ENCODE results near the gene TRIM67.
"Not testable (repeated sequence)": the region's sequence is repeated elsewhere in the genome, so short reads cannot be mapped to it uniquely, and the experiment has no call there.

Gene TRIM67

DNA sequence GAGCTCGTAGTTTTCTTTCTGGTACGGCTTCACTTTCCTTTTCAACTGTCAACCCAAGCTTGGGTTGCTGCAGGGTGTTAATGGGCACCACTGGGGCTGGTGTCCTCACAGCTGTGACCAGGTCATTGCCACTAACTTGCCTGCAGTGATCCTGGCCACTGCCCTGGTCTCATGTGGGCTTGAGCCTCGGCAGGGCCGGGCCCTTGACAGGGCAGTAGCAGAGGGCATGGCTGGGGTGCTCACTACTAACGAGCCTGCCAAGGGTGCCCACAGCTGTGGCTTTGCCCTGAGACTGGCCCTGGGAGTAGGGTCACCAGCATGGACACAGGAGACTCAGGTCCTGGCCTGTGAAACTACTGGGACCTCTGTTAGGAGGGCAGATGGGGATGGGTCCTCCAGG is 47.7 kb downstream of the TRIM67 start:
- no peak for DNase-seq

DNA sequence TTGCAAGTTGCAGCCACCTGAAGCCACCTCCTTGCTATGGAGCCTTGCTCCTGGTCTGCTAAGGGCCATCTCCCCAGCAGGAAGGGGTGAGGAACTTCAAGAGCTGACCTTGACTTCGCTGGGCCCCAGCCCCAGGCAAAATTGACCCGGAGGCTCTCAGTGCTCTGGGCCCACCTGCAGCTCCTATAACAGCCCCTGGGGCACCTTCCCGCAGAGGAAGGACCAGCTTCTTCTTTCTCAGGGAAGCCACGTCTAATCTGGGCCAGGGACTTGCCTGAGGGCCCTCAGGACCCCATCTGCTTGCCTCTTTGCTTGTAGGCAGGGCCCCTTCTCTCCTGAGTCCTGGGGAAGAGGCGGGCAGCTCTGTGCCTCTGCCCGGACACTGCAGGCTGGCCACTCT is 48.3 kb downstream of the TRIM67 start:
- no peak for DNase-seq

GRCh38 chr1:231211005-231211857 is 49.4 kb downstream of the TRIM67 start:
- peak; percentile 59 to 72 for DNase-seq

DNA sequence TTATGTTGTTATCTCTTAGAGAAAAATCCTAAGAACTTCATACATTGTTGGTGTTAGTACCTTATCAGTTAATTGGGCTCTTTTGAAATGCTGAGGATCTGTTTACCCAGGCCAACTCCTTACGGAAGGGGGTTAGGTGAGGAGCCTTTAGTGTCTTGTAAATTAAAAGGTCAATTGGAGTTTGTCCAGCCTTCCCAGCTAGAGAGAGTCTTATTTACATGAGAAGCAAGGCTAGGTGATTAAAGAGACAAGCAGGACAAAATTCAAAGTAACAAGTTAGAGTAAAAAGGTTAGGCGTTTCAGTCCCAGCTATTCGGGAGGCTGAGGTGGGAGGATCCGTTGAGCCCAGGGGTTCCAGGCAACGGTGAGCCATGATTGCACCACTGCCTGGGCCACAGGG is 50.4 kb downstream of the TRIM67 start:
- not testable (repeated sequence) for DNase-seq

GRCh38 chr1:231213831-231214573 is 52.1 kb downstream of the TRIM67 start:
- DNase-seq = no peak

DNA sequence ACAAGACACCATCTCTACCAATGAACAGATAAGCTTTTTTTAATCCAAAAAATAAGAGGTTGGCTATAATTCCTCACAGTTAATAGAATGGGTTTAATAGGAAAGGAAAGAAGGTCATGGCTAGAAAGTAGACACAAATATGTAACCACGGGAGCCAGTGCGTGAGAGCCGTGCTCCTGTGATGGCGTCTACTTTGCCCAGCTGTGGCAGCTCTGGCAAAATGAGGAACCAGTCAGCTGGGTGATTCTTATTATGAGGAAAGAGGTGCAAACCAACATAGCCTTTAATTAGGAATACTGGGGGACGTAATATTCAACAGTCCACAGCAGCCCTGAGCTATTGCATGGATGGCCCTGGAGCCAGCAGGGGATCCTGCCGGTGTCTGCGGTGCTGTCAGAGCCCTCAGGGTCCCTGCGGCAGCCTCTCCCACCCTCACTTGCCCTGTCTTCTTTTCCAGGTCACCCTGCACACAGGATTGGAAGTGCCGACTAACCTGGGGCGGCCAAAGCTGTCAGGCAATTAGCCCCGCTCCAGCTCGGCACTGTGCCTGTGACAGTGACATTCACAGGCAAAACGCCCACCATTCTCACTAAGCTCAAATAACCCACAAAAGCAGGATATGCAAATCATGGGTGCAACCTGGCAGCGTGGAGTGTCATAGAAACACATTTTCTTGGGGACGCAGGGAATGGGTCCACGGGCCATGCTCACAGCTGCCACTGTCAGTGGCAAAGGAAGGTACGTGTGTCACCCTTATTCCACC is 53.2 kb downstream of the TRIM67 start:
- DNase-seq = no peak

GRCh38 chr1:231215681-231216385 is 54.0 kb downstream of the TRIM67 start:
- no peak for DNase-seq

DNA sequence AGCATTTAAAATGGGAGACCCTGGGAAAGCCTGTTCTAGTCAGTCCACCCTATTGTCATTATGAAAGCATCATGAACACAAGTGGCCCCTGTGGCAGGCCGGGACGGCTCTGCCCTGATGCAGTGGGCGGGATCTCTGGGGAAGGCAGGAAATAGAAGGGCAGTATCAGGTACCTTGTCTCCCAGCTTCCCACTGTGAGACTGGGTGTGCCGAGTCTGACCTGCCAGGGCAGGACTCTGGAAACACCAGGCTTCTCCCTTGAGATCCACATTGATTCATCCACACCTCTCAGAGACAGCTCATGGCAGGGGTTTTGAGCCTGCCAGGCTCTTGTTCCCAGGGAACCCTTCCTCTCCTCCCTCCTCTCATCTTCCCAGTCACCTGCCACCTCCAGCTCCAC is 54.6 kb downstream of the TRIM67 start:
- DNase-seq = no peak

DNA sequence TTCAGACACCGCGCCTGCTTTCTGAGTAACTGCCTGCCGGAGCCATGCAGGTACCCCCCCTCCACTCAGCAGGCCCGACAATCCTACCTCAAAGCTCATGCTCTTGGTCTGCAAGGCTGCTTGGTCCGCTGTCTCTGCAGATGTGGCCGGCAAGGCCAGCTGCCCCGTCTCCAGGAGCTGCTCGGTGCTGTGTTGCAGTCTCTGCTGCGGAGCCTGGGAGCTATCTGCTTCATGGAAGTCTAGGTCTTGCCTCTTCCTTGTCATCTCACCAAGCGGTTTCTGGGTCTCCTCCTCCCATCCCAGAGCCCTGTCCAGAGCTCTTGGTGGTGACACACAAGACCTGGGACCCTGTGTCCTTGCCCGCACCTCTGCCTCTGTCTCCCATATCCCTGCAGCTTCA is 55.2 kb downstream of the TRIM67 start:
- no peak for DNase-seq

DNA sequence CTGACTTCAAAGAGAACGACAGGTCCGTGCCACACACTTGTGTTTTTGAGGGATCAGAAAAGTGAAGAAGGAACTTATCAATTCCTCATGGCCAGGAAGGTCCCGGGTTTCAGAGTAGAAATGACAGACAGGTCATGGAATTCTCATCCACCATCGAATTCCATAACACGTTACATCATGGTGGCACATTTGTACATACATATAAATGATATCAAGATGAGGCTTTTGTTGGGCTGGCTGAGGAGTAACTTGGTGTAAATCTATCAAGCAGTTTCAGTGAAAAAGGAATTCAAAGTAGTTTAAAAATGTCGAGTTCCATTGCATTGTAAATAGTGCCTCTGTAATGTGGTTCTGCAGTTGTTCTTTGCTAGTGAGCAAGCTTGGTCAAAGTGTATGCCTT is 56.2 kb downstream of the TRIM67 start:
- no peak for DNase-seq

DNA sequence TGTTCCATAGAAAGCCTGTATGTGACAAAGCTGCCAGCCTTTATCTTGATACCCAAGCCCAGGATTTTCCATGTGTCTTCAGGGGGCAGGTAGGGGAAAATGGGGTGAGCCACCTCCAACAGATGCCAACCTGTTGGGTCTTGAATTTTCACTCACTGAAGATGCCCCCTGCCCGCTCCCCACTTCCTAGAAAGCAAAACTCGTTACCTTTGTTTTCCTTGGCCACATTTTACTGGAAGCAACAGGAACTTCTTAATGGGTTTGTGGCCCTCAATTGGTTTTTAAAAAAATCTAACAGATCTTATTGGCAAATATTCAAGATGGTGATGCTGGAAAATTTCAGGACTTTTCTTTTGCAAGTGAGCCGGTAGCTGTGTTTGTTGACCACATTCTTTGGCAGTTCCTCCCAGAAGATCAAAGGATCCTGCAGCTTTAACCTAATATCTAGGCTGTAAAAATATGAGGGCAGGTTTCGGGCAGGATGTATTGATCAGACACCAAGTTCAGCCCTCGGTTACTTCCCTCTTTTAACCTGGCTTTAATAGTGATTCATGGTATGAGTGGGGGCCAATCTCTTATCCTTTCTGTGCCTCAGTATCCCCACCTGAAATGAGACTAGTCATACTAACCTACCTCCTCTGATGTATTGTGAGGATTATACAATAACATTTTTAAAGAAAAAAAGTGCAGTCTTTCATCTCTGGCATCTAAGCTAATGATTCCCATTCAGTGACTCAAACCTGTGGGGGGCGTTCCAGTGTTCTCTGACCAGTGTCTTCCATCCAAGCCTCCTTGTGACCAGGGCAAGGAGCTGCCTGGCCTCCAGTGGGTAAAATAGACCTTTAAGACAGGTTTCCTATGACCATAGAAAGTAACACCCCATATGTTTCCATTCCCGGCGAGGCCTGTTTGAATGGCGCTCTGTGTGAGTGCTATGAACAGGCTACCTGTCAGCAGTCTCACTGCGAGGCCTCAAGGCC is 57.9 kb downstream of the TRIM67 start:
- DNase-seq = no peak

GRCh38 chr1:231220801-231221200 is 58.9 kb downstream of the TRIM67 start:
- no peak for DNase-seq

- DNase-seq = no peak
Observed at GRCh38 chr1:231226156-231226555, 64.3 kb downstream of the TRIM67 start.

- DNase-seq = no peak
Observed at GRCh38 chr1:231231511-231231910, 69.7 kb downstream of the TRIM67 start.

DNA sequence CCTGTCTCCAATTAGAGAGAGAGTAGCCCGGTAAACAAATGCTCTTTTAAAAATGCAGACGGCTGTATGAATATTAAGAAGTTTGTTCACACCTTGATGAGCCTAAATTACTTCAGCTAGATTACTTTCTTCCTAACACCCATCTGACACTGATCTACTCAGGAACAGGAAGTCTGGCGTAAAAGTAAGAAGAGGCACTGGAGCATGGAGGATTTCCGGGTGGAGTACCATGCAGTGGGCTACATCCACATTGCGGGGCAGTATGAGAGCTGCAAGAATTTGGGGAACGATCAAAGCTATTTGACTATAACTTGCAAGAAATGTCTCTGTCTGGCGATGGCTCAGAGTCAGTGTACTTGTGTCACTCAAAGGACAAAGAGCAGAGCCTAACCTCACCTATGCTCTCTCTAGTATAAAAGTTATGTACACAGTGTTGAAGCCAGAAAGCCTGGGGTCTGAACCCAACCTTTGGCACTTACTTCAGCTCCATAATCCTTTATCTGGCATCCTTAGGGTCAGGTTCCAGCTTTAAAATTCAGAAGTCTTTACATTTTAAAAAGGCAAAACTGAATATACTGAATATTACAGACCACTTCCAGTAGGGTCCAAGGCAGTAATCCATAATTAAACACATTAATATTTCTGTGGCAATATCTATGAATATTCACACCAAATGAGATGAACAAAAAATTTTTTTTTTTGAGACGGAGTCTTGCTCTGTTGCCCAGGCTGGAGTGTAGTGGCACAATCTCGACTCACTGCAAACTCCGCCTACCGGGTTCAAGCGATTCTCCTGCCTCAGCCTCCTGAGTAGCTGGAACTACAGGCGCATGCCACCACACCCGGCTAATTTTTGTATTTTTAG is 71.2 kb downstream of the TRIM67 start:
- no peak for DNase-seq

GRCh38 chr1:231233735-231234417 is 72.0 kb downstream of the TRIM67 start:
- no peak for DNase-seq

DNA sequence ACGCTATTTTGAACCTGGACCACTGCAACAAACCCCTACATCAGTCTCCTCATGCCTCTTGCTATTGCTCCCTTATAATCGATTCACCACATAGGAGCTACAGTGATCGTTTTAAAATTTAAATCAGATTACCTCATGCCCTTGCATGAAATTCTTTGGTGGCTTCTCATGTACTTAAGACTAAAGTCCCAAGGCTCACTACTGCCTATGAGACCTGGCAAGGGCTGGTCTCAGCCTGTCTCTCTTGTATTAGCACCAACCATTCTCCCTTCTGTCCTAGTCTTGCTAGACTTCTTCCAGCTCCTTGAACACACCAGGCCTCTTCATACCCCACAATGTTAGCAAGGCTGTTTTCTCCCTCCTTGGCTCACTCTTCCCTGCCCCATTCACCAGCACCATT is 72.6 kb downstream of the TRIM67 start:
- no peak for DNase-seq

DNA sequence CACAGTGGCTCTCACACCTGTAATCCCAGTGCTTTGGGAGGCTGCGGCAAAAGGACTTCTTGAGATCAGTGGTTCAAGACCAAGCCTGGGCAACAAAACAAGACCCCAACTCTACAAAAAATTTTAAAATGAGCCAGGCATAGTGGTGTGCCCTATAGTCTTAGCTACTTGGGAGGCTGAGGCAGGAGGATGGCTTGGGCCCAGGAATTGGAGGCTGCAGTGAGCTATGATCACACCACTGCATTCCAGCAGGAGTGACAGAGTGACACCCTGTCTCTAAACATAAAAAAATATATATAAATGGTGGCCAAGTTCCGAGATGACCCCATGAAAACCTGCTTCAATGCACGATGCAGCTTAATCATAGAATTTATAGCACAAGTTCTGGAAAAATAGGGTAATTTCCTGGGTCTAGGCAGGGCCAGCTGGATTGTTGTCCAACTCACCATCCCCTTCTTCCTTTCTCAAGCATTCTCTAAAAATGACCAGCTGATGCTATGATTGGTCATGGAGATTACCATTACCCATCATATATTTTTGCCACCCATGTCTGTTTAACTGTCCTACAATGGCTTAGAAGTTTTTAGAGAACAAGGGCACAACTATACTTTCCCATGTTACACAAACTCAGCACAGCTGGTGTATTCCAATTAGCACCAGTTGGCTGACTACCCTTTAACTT is 73.8 kb downstream of the TRIM67 start:
- DNase-seq = no peak

DNA sequence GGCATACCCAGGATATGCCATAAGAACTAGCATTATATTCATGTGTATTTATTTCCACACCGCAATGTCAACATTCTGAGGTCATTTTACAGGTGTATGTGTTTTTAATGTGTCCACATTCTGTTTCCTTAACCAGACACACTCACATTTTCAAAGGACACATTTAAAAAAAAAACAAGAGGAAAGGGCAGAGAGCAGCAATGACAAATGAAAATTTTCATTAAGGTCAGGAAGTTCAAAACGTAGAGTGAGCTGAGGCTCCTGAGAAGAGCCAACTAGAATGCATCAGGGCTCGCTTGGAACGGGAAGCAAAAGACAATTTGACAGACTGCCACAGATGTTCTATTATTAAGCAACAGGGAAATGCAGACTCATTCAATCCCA is 74.3 kb downstream of the TRIM67 start:
- DNase-seq = no peak

Data from NCI-H1930 (cell line).